Heart left ventricle (tissue), 16 donors: Measurements from ENCODE around the gene SORCS2. TPM values are rescaled to one million over a fixed set of nuclear protein-coding genes. Genes with fewer than 3 reads are reported as not detected.

Source experiments
- ATAC-seq, 4 donors: fragments of 200-7000 bp; cut with Tn5 transposase; one replicate each; pipeline ENCODE4 v1.9.1; 2020 to 2022; ENCODE audit warnings: moderate library complexity in 4 of 4, mild to moderate bottlenecking in 3 of 4, moderate number of reproducible peaks in 1 of 4
- DNase-seq, 5 donors: peaks; one replicate each; pipeline ENCODE4 v3.0.0-alpha.2; 2020
- H3K27ac ChIP-seq, 12 donors: fragments of 200-600 bp; sonication (generic) in 4 of 12; one replicate each; pipeline versions ENCODE4 v1.5.0 to v1.8.0; 2016 to 2022; ENCODE audit warnings: mild to moderate bottlenecking in 2 of 12
- H3K27me3 ChIP-seq, 9 donors: fragments of 200-600 bp; sonication (generic) in 2 of 9; one replicate each; pipeline versions ENCODE4 v1.5.1 to v1.8.0; 2016 to 2022; ENCODE audit warnings: mild to moderate bottlenecking in 3 of 9
- H3K36me3 ChIP-seq, 9 donors: fragments of 200-600 bp; sonication (generic) in 2 of 9; one replicate each; pipeline versions ENCODE4 v1.5.0 to v1.8.0; 2018 to 2022; ENCODE audit warnings: mild to moderate bottlenecking in 2 of 9
- H3K4me1 ChIP-seq, 12 donors: fragments of 200-600 bp; sonication (generic) in 4 of 12; one replicate each; pipeline versions ENCODE4 v1.5.0 to v1.8.0; 2016 to 2022; ENCODE audit warnings: mild to moderate bottlenecking in 3 of 12
- H3K4me3 ChIP-seq, 12 donors: fragments of 200-600 bp; sonication (generic) in 4 of 12; one replicate each; pipeline versions ENCODE4 v1.5.0 to v1.8.0; 2017 to 2022; ENCODE audit warnings: mild to moderate bottlenecking in 9 of 12, moderate library complexity in 4 of 12
- H3K9me3 ChIP-seq, 12 donors: fragments of 200-600 bp; sonication (generic) in 4 of 12; one replicate each; pipeline versions ENCODE4 v1.5.0 to v1.8.0; 2016 to 2022; ENCODE audit warnings: mild to moderate bottlenecking in 1 of 12
- CTCF ChIP-seq, 12 donors: fragments of 200-600 bp; sonication (generic) in 4 of 12; IDR thresholded peaks; one replicate each; pipeline versions ENCODE4 v1.5.0 to v1.8.0; 2018 to 2022; ENCODE audit warnings: antibody characterized with exemption in 12 of 12, mild to moderate bottlenecking in 5 of 12
- POLR2A ChIP-seq, 2 donors: fragments of 450-650 bp; IDR thresholded peaks; one replicate each; pipeline ENCODE4 v1.6.1; 2017; ENCODE audit warnings: antibody characterized with exemption in 2 of 2, mild to moderate bottlenecking in 2 of 2, moderate library complexity in 2 of 2
- WGBS, 4 donors: extraction: QIAGEN DNeasy Blood & Tissue Kit in 2 of 4; methylation state at CpG; one replicate each; pipeline versions ENCODE4 v1.1.5 to v1.1.7; 2013 to 2018; 5-methylcytosine and 5-hydroxymethylcytosine counted together
- intact Hi-C, 10 donors: fragments of 100-400 bp; cut with DNase I; formaldehyde crosslinking; loops; one replicate each; pipeline versions ENCODE4 v1.11.1 to v1.14.2; 2022
- polyA plus RNA-seq, 2 donors: library from polyadenylated mRNA; stranded (reverse); fragments of 200-250 nt; gene quantifications; one replicate each; pipeline ENCODE4 v1.2.3, GENCODE V29; 2013
- total RNA-seq, 9 donors: library from RNA; depleted of rRNA in 2 of 9; stranded (reverse); fragments of >200 nt in 2 of 9; fragmentation: NEBNext Ultra II Directional in 3 of 9; extraction: Animal tissue kit (Norgen Biotek cat#: 25700) in 3 of 9; gene quantifications; one replicate each; pipeline versions ENCODE4 v1.1.0 to v1.2.4, GENCODE V29; 2016 to 2023
- donor health status: ischemic (EF 13 %, LVEDD 7.1; RV severe dilation, severe dysfunction).
- donor health status: healthy with polysubstance abuse.
- donor health status: DM: no; HTN: yes; CAD: no.
- donor health status: DM: no; HTN: no; CAD: no.
- donor health status: ischemic (EF 25% LVEDD 6.9; RV normal size, moderate dysfunction).
- donor health status: ischemic (EF 25% LVEDD 5.7; RV mildly dilated, moderate dysfunction).
- donor health status: healthy.
- donor health status: DM: yes; HTN: yes; CAD: no.
- donor health status: ischemic (EF 35%, LVEDD 5.7; RV mildly dilated, moderate dysfunction).
- donor health status: nonischemic (EF 11% LVEDD 7.7; RV severe dilation, severe dysfunction).
- donor health status: DM: yes; HTN: yes; CAD: no.
- donor health status: PGD.
- donor health status: ischemic (EF 29% LVEDD 5.4; RV normal size, mild dysfunction).
- donor health status: nonischemic (EF 23%, LVEDD 6.1; RV moderate dilation, normal function).

The SORCS2 gene
- total and polyA plus RNA-seq, 11 donors, result 0.28 to 5.5 (median 2.4) TPM

DNA sequence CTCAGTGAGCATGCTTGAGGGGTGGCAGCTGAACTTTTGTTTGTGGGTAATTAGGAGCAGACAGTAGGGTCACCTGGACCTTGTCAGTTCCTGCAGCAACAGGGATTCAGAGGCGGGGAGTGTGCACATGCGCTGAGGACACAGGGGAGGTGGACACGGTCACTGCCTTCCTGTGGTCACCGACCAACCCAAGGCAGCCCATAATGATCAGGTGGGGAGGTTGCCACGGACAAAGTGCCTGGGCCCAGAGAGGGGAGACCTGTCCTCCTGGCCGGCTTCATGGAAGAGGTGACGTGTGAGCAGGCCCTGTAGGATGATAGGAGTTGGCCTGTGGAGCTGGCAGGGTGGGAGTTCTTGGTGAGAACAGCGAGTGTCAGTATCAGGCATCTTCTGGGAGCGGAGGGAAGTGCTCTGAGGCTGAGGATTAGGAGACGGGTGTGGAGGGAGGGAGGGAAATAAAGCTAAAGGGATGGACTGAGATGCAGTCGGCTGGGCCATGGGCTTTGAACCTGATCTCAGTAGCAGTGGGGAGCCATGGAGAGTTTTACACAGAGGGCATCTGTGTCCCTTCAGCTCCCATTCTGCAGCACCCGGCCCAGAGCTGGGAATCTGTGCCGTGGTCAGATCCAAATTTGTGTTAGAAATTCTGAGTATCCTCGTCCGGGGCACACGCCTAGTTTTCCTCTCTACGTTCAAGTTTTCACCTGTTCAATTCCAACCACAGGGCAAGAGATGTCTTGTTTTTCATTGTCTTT, 142.4 kb downstream of the SORCS2 start:
- intact Hi-C loops, result loop anchor here in 5 of 10 donors (2.0 to 10.0 kb wide), 5 partner anchors 140 to 383 kb away; partner anchors contain the start of gene SORCS2 (in 4 of the 5)
- Histone ChIP-seq H3K4me3 (no peak overlapping the region), H3K36me3 (no peaks in the 10 kb centered on the region), H3K4me1 (peaks cover 0 to 16% (median 0%) of the 10 kb centered on the region in 12 donors), H3K27me3 (no peaks in the 10 kb centered on the region), H3K9me3 (no peaks in the 10 kb centered on the region), H3K27ac (no peak overlapping the region)
- ATAC-seq (no peak), DNase-seq (peak in 3 of 5 donors; percentile 15 to 33 (median 18))
- TF ChIP-seq POLR2A (IDR thresholded peaks at IDR 0.05) (no peak), CTCF (IDR thresholded peaks at IDR 0.05) (no peak)
- 82 to 89% (median 87%) methylated on average over 16 to 17 of the region's 17 CpGs for WGBS, 4 donors

DNA sequence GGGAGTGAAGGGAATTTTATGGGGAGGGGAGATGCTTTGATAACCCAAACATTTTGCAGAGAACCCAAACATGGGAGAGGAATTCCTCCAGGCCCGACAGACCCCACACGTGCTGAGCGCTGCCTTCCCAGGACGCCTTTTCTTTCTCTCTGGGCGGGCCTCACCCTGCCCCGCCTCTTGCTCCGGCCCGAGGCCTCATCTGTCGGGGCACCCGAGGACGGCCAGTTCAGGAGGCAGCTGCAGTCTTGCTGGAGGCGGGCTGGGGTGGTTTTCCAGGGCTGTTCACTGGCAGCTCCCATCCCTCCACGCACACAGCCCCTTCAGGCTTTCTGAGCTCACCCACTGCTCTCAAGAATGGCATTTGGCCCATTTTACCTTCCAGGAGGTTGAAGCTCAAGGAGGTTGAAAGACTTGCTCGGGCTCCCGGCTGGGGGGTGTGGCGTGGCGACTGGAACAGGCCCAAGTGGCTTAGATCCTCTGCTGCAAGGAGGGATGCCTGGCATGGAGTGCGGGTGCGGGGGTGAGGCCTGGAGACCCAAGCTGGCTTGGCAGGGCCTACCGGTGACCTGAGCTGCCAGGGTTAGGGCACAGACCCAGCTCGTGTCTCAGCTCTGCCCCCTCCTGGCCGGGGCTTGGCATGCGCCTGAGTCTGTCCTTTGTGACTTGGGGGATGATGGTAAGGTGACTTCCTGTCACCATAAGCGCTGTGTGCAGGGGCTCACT, 143.2 kb downstream of the SORCS2 start:
- peak; percentile 46 to 76 (median 58) for DNase-seq
- peak in 3 of 4 donors; percentile 52 to 63 (median 60) for ATAC-seq
- H3K4me3 ChIP-seq, result no peak overlapping the region
- intact Hi-C loops, result loop anchor here in 5 of 10 donors (2.0 to 10.0 kb wide), 5 partner anchors 141 to 382 kb away; partner anchors contain the start of gene SORCS2 (in 4 of the 5)
- 38 to 66% (median 53%) methylated on average over 12 to 24 of the region's 24 CpGs for WGBS, 4 donors
- H3K27ac ChIP-seq, result no peak overlapping the region
- no peak for TF ChIP-seq POLR2A (IDR thresholded peaks at IDR 0.05)
- peak; percentile 46 to 75 (median 58) for TF ChIP-seq CTCF (IDR thresholded peaks at IDR 0.05)
- peaks cover 0 to 16% (median 0%) of the 10 kb centered on the region in 12 donors for H3K4me1 ChIP-seq
- no peaks in the 10 kb centered on the region for H3K27me3 ChIP-seq
- no peaks in the 10 kb centered on the region for H3K36me3 ChIP-seq
- H3K9me3 ChIP-seq, result no peaks in the 10 kb centered on the region

DNA sequence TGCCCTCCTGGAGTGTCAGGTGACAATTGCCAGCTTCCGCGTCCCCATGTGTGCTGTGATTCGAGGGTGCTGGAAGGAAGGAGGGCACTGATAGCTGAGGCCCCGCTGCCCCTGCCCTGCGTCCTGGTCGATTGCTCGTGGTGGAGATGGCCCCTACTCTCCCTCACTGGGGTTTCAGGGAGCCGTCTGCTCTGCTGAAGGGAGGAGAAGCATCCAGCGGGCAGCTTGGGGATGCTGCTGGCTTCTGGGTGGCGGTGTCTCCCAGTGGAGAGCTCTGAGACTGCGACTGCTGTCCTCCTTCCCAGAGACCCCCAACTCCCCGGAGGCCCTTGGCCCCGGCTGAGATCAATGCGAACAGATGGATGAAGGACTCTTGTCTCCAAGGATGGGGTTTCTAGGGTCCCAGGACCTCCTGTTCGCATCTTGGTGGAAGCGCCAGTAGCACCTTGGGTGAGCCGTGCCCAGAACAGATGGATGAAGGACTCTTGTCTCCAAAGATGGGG, 143.8 kb downstream of the SORCS2 start:
- DNase-seq (peak in 3 of 5 donors; percentile 17 to 45 (median 20)), ATAC-seq (no peak)
- TF ChIP-seq CTCF (IDR thresholded peaks at IDR 0.05), result peak in 2 of 12 donors; percentile 1 to 2
- TF ChIP-seq POLR2A (IDR thresholded peaks at IDR 0.05), result no peak
- Histone ChIP-seq H3K27ac (no peak overlapping the region), H3K4me1 (peaks cover 0 to 16% (median 0%) of the 10 kb centered on the region in 12 donors), H3K4me3 (no peak overlapping the region), H3K36me3 (no peaks in the 10 kb centered on the region), H3K27me3 (no peaks in the 10 kb centered on the region), H3K9me3 (no peaks in the 10 kb centered on the region)
- WGBS, 4 donors, result 60 to 83% (median 79%) methylated on average over 15 to 17 of the region's 17 CpGs
- intact Hi-C loops, result loop anchor here in 5 of 10 donors (5.0 to 10.0 kb wide), 4 partner anchors 141 to 381 kb away; partner anchors contain the start of gene SORCS2 (in 3 of the 5)
